ENCODE results near the gene NEIL3.

Gene NEIL3

GRCh38 chr4:177313263-177313662 lies 3.6 kb downstream of the NEIL3 start:
- no peak for TF ChIP-seq CTCF (IDR thresholded peaks at IDR 0.05; ENCODE audit: low read length)
- no peak for TF ChIP-seq EZH2 (IDR thresholded peaks at IDR 0.05; ENCODE audit: borderline replicate concordance, low read length)
- Histone ChIP-seq H3K4me1 (ENCODE audit: insufficient read depth, low read length, severe bottlenecking) (peaks cover 86% of the 10 kb centered on the region), H3K4me2 (ENCODE audit: low read length) (peak overlapping the region; percentile 82), H4K20me1 (ENCODE audit: insufficient read depth, low read length) (no peaks in the 10 kb centered on the region), H3F3A (ENCODE audit: insufficient read depth, low read length) (no peaks in the 10 kb centered on the region; the same call in 1 of the 2 replicates), H3K36me3 (ENCODE audit: insufficient read depth, low read length) (peaks cover 57% of the 10 kb centered on the region), H3K9me2 (ENCODE audit: low read depth, low read length) (no peaks in the 10 kb centered on the region), H3K4me3 (ENCODE audit: low read depth, low read length, poor library complexity, severe bottlenecking) (peak overlapping the region; percentile 76), H3K9ac (ENCODE audit: low read length) (peak overlapping the region; percentile 81; the same call in 1 of the 2 replicates), H3K27me3 (ENCODE audit: insufficient read depth, low read length) (no peaks in the 10 kb centered on the region), H3K79me2 (ENCODE audit: insufficient read depth, low read length) (peaks cover 83% of the 10 kb centered on the region), H2AFZ (ENCODE audit: low read length) (no peak overlapping the region), H3K27ac (ENCODE audit: low read depth, low read length, poor library complexity, severe bottlenecking) (peak overlapping the region; percentile 94), H3K9me3 (ENCODE audit: low read length) (no peaks in the 10 kb centered on the region)

- H3K4me2 ChIP-seq (ENCODE audit: low read length) = peak overlapping the region; percentile 65
- H3K79me2 ChIP-seq (ENCODE audit: insufficient read depth, low read length) = peaks cover 99% of the 10 kb centered on the region
- peaks cover 98% of the 10 kb centered on the region for H3K4me1 ChIP-seq (ENCODE audit: insufficient read depth, low read length, severe bottlenecking)
- no peaks in the 10 kb centered on the region for H3K9me3 ChIP-seq (ENCODE audit: low read length)
- no peak for TF ChIP-seq EZH2 (IDR thresholded peaks at IDR 0.05; ENCODE audit: borderline replicate concordance, low read length)
- H2AFZ ChIP-seq (ENCODE audit: low read length) = no peak overlapping the region
- H3K27ac ChIP-seq (ENCODE audit: low read depth, low read length, poor library complexity, severe bottlenecking) = peak overlapping the region; percentile 94
- no peaks in the 10 kb centered on the region for H3K27me3 ChIP-seq (ENCODE audit: insufficient read depth, low read length)
- peak overlapping the region; percentile 35; the same call in 1 of the 2 replicates for H3K9ac ChIP-seq (ENCODE audit: low read length)
- peaks cover 76% of the 10 kb centered on the region for H3K36me3 ChIP-seq (ENCODE audit: insufficient read depth, low read length)
- no peaks in the 10 kb centered on the region for H4K20me1 ChIP-seq (ENCODE audit: insufficient read depth, low read length)
- H3F3A ChIP-seq (ENCODE audit: insufficient read depth, low read length) = no peaks in the 10 kb centered on the region; the same call in 1 of the 2 replicates
- no peaks in the 10 kb centered on the region for H3K9me2 ChIP-seq (ENCODE audit: low read depth, low read length)
- H3K4me3 ChIP-seq (ENCODE audit: low read depth, low read length, poor library complexity, severe bottlenecking) = peak overlapping the region; percentile 76
These were observed 6.2 kb downstream of the NEIL3 start for GRCh38 chr4:177315767-177316464.

- Histone ChIP-seq H3K4me2 (ENCODE audit: low read length) (no peak overlapping the region), H4K20me1 (ENCODE audit: insufficient read depth, low read length) (no peaks in the 10 kb centered on the region), H3K79me2 (ENCODE audit: insufficient read depth, low read length) (peaks cover 99% of the 10 kb centered on the region)
These were observed 11.0 kb downstream of the NEIL3 start for GRCh38 chr4:177320721-177321120.

More at GRCh38 chr4:177320721-177321120, 11.0 kb downstream of the NEIL3 start:
- Histone ChIP-seq H3K4me3 (ENCODE audit: low read depth, low read length, poor library complexity, severe bottlenecking) (no peak overlapping the region), H3K36me3 (ENCODE audit: insufficient read depth, low read length) (peaks cover 89% of the 10 kb centered on the region), H3K9me2 (ENCODE audit: low read depth, low read length) (no peaks in the 10 kb centered on the region), H2AFZ (ENCODE audit: low read length) (no peak overlapping the region), H3K9me3 (ENCODE audit: low read length) (no peaks in the 10 kb centered on the region), H3F3A (ENCODE audit: insufficient read depth, low read length) (no peaks in the 10 kb centered on the region), H3K4me1 (ENCODE audit: insufficient read depth, low read length, severe bottlenecking) (peaks cover 71% of the 10 kb centered on the region), H3K27ac (ENCODE audit: low read depth, low read length, poor library complexity, severe bottlenecking) (no peak overlapping the region), H3K9ac (ENCODE audit: low read length) (no peak overlapping the region), H3K27me3 (ENCODE audit: insufficient read depth, low read length) (no peaks in the 10 kb centered on the region)
- TF ChIP-seq EZH2 (IDR thresholded peaks at IDR 0.05; ENCODE audit: borderline replicate concordance, low read length) (no peak), CTCF (IDR thresholded peaks at IDR 0.05; ENCODE audit: low read length) (no peak)
